Erythroblast (primary cell): Measurements from ENCODE around the gene COL13A1.

ENCODE experiments used
- GATA1 ChIP-seq: IDR thresholded peaks from 2 replicates; pipeline ENCODE4 v1.6.1; 2011; ENCODE audit warnings: low read depth, mild to moderate bottlenecking, control low read depth, low read length, moderate library complexity
- POLR2A ChIP-seq: IDR thresholded peaks from 2 replicates; pipeline ENCODE4 v1.6.1; 2011; ENCODE audit warnings: mild to moderate bottlenecking, low read length

GRCh38 chr10:69804775-69805174, 3.1 kb downstream of the COL13A1 start:
- TF ChIP-seq GATA1 (no peak), POLR2A (no peak)
